ENCODE measurements around the gene SKOR2.

DNA sequence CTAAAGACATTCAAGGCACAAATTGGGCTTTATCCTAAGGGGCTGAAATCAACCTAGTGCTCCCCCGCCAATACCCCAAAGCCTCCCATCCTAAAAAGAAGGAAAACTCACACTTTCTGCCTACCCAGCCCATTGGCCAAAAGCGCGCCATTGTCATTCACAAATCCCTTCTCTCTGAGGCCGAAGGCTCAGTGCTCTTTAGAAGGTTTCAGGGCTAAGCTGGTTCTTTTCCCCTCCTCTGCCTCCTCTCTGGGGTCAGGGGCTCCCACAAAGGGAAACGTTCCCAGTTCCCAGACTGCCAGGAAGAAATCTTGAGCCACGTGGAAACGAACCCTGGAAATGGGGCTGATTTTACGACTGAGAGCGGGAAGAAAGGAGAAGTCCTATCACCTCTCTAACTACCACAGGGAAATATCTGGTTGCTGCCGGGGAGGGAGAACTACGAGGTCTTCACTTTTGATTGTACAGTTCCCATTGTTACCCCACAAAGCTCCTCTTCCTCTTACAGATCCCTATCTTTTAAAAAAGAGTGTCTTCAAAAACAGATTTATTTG lies 1.7 kb upstream of the SKOR2 start:
- TF ChIP-seq ARID2 (CRISPR knock-in tag; IDR thresholded peaks at IDR 0.05; ENCODE audit: borderline replicate concordance): no peak
- TF ChIP-seq ZZZ3 (CRISPR knock-in tag; IDR thresholded peaks at IDR 0.05; ENCODE audit: borderline replicate concordance): no peak
- no peak for TF ChIP-seq POLR2AphosphoS5 (IDR thresholded peaks at IDR 0.05; ENCODE audit: low read depth, low read length)
- TF ChIP-seq ARNTL (CRISPR knock-in tag; IDR thresholded peaks at IDR 0.05): no peak
- TF ChIP-seq FOXM1 (CRISPR knock-in tag; IDR thresholded peaks at IDR 0.05): no peak
- no peak for TF ChIP-seq CTCF (CRISPR knock-in tag; IDR thresholded peaks at IDR 0.05)
- no peak for TF ChIP-seq ZNF557 (CRISPR knock-in tag; IDR thresholded peaks at IDR 0.05)

Measured in HepG2 (cell line).